Esophagus (tissue), 2 donors: Measurements from ENCODE around the gene CRLF2. TPM values are rescaled to one million over a fixed set of nuclear protein-coding genes. Genes with fewer than 3 reads are reported as not detected.
"Not testable (repeated sequence)": the region's sequence is repeated elsewhere in the genome, so short reads cannot be mapped to it uniquely, and the experiment has no call there.

Experiments
- H3K27ac ChIP-seq, 2 donors: one replicate each; pipeline ENCODE4 v1.5.1; 2013; ENCODE audit warnings: low read depth in 2 of 2, mild to moderate bottlenecking in 2 of 2, inconsistent platforms in 1 of 2, low read length in 1 of 2, moderate library complexity in 1 of 2
- H3K27me3 ChIP-seq, 2 donors: one replicate each; pipeline ENCODE4 v1.6.1; 2013; ENCODE audit warnings: low read length in 2 of 2, control low read depth in 1 of 2, mild to moderate bottlenecking in 1 of 2; ENCODE audit not compliant: insufficient read depth in 2 of 2, control insufficient read depth in 1 of 2
- H3K36me3 ChIP-seq, 2 donors: one replicate each; pipeline ENCODE4 v1.6.1; 2013; ENCODE audit warnings: low read length in 1 of 2; ENCODE audit not compliant: control insufficient read depth in 2 of 2, insufficient read depth in 2 of 2
- H3K4me1 ChIP-seq, 2 donors: one replicate each; pipeline ENCODE4 v1.6.1; 2013; ENCODE audit warnings: low read length in 1 of 2; ENCODE audit not compliant: control insufficient read depth in 2 of 2, insufficient read depth in 2 of 2
- H3K4me3 ChIP-seq, 2 donors: one replicate each; pipeline ENCODE4 v1.5.1; 2013; ENCODE audit warnings: low read length in 2 of 2, mild to moderate bottlenecking in 2 of 2, low read depth in 1 of 2, moderate library complexity in 1 of 2
- H3K9me3 ChIP-seq, 2 donors: one replicate each; pipeline ENCODE4 v1.6.1; 2013; ENCODE audit warnings: mild to moderate bottlenecking in 2 of 2, low read depth in 1 of 2, low read length in 1 of 2, moderate library complexity in 1 of 2; ENCODE audit not compliant: control insufficient read depth in 2 of 2, insufficient read depth in 1 of 2
- WGBS, 2 donors: extraction: QIAGEN DNeasy Blood & Tissue Kit; methylation state at CpG; one replicate each; pipeline ENCODE4 v1.1.7; 2013; 5-methylcytosine and 5-hydroxymethylcytosine counted together
- polyA plus RNA-seq, 2 donors: library from polyadenylated mRNA; stranded (reverse); fragments of 200-250 nt; gene quantifications; one replicate each; pipeline ENCODE4 v1.2.3, GENCODE V29; 2013
- donor health status: healthy with polysubstance abuse.
- donor health status: Bipolar disorder and iron deficiency.

Gene CRLF2
- polyA plus RNA-seq, 2 donors, result 0.09 TPM; not detected in 1

GRCh38 chrX:1173435-1173834, 39.0 kb downstream of the CRLF2 start:
- 64 to 73% methylated on average over 20 to 21 of the region's 22 CpGs for WGBS, 2 donors
- H3K4me3 ChIP-seq, H3K36me3 ChIP-seq, H3K9me3 ChIP-seq, H3K27ac ChIP-seq, H3K27me3 ChIP-seq, H3K4me1 ChIP-seq: not testable (repeated sequence)

DNA sequence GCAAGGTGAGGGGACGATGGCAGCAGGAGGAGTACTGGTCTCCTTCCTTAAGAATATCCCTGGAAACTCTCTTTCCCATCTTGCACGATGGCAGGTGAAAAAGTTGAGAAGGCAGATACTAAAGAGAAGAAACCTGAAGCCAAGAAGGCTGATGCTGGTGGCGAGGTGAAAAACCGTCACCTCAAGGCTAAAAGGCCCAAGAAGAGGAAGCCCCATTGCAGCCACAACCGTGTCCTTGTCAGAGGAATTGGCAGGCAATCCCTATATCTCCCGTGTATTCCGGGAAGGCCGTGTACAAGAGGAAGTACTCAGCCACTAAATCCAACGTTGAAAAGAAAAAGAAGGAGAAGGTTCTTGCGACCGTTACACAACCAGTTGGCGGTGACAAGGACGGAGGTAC, 40.0 kb downstream of the CRLF2 start:
- Histone ChIP-seq H3K36me3 (no peaks in the 10 kb centered on the region), H3K9me3 (no peaks in the 10 kb centered on the region), H3K4me1 (no peaks in the 10 kb centered on the region), H3K27ac (no peak overlapping the region), H3K4me3 (no peak overlapping the region), H3K27me3 (no peaks in the 10 kb centered on the region)
- 39 to 40% methylated on average over 13 of the region's 13 CpGs for WGBS, 2 donors

- H3K4me1 ChIP-seq, H3K9me3 ChIP-seq, H3K36me3 ChIP-seq, H3K27me3 ChIP-seq, H3K27ac ChIP-seq, H3K4me3 ChIP-seq: not testable (repeated sequence)
- WGBS, 2 donors, result 79 to 82% methylated on average over 13 of the region's 13 CpGs
Observed at GRCh38 chrX:1171915-1172314, 40.5 kb downstream of the CRLF2 start.

DNA sequence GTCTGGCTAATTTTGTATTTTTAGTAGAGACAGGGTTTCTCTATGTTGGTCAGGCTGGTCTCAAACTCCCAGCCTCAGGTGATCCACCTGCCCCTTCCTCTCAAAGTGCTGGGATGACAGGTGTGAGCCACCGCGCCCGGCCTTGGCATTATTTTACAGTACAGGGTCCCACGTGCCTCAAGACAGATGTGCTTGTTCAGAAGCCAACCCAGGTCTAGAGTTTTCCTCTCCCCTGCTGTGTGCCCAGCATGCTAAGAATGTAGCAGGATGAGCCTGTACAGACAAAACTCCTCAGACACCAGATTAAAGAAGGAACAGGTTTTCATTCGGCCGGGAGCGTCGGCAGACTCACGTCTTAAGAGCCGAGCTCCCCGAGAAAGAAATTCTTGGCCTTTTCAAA, 42.2 kb downstream of the CRLF2 start:
- no peaks in the 10 kb centered on the region for H3K4me1 ChIP-seq
- WGBS, 2 donors, result 66 to 70% methylated on average over 11 of the region's 11 CpGs

GRCh38 chrX:1169189-1169588, 43.3 kb downstream of the CRLF2 start:
- no peaks in the 10 kb centered on the region for H3K36me3 ChIP-seq
- WGBS, 2 donors, result 63 to 75% methylated on average over 6 to 7 of the region's 7 CpGs
- H3K4me3 ChIP-seq, result no peak overlapping the region
- no peaks in the 10 kb centered on the region for H3K9me3 ChIP-seq
- no peak overlapping the region for H3K27ac ChIP-seq
- H3K4me1 ChIP-seq, result no peaks in the 10 kb centered on the region
- H3K27me3 ChIP-seq, result no peaks in the 10 kb centered on the region

More for the DNA sequence above, 42.2 kb downstream of the CRLF2 start:
- Histone ChIP-seq H3K27ac (no peak overlapping the region), H3K4me3 (no peak overlapping the region), H3K27me3 (no peaks in the 10 kb centered on the region), H3K9me3 (no peaks in the 10 kb centered on the region), H3K36me3 (no peaks in the 10 kb centered on the region)

- Histone ChIP-seq H3K9me3 (no peaks in the 10 kb centered on the region), H3K27ac (no peak overlapping the region), H3K27me3 (no peaks in the 10 kb centered on the region), H3K4me1 (no peaks in the 10 kb centered on the region), H3K4me3 (no peak overlapping the region), H3K36me3 (no peaks in the 10 kb centered on the region)
- WGBS, 2 donors, result 95 to 96% methylated on average over 3 of the region's 3 CpGs
Observed at GRCh38 chrX:1167918-1168481, 44.4 kb downstream of the CRLF2 start.

DNA sequence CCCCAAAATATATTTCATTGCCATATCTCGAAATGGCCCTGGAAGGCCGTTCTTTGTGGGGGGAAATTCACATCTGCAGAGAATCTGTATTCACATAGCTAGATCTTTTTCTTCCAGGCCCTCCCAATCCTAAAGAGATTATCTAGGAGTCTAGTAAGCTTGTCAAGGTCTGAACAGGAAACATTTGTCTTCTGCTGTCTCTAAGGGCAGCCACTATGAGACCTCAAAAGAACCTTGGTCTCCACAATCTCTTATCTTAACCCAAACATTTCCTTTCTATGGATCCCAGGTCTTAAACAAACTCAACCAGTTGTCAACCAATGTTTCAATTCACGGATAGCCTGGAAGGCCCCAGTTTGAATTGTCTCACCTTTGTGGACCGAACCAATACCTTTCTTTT, 45.0 kb downstream of the CRLF2 start:
- H3K4me3 ChIP-seq, result no peak overlapping the region
- no peaks in the 10 kb centered on the region for H3K27me3 ChIP-seq
- no peaks in the 10 kb centered on the region for H3K36me3 ChIP-seq
- H3K9me3 ChIP-seq, result no peaks in the 10 kb centered on the region
- H3K4me1 ChIP-seq, result no peaks in the 10 kb centered on the region
- H3K27ac ChIP-seq, result no peak overlapping the region
- 50 to 53% methylated on average over 4 of the region's 4 CpGs for WGBS, 2 donors

DNA sequence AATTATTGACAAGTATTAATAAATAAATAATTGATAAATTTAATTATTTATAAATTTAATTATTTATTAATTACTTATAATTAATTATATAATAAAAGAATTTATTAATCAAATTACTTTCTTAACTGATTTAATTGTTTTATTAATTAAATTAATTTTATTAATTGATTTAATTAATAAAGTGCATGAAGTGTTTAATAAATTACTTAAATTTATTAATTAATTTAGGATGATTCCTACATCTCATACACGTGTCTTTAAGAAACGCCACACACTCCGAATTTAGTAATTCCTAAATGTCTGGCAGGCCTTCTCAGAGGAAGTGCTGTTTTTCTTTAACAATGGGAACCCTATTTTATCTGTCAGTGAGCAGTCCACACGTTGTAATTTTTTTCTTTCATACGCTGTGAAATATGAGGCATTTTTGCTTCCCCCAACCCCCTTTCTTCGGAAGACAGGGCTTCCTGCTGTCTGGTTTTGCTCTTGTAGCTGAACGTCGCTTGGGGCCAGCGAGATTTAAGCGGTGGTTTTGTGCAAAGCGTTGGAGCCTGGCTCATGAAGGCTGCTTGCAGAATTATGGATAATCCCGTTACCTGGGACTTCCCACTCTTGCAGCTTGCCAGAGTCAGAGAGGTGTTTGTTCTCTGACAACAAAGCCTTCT, 46.8 kb downstream of the CRLF2 start:
- Histone ChIP-seq H3K27ac (no peak overlapping the region), H3K27me3 (no peaks in the 10 kb centered on the region), H3K4me1 (no peaks in the 10 kb centered on the region), H3K4me3 (no peak overlapping the region), H3K9me3 (no peaks in the 10 kb centered on the region), H3K36me3 (no peaks in the 10 kb centered on the region)
- WGBS, 2 donors, result 22 to 25% methylated on average over 12 of the region's 12 CpGs

- H3K27ac ChIP-seq, result no peak overlapping the region
- H3K36me3 ChIP-seq, result no peaks in the 10 kb centered on the region
- WGBS, 2 donors, result 24 to 27% methylated on average over 18 of the region's 18 CpGs
- no peaks in the 10 kb centered on the region for H3K27me3 ChIP-seq
- no peak overlapping the region for H3K4me3 ChIP-seq
- H3K4me1 ChIP-seq, result no peaks in the 10 kb centered on the region
- no peaks in the 10 kb centered on the region for H3K9me3 ChIP-seq
Observed at GRCh38 chrX:1164322-1165288, 47.8 kb downstream of the CRLF2 start.
